GM23338 (cell line): ENCODE measurements around the gene MANBA. TPM values are rescaled to one million over a fixed set of nuclear protein-coding genes. Genes with fewer than 3 reads are reported as not detected.

Source experiments
- ATAC-seq: fragments of 200-7000 bp; cut with Tn5 transposase; 3 replicates; pipeline ENCODE4 v1.9.1; 2020
- DNase-seq: peaks from one replicate; pipeline ENCODE4 v3.0.0-alpha.2; 2015; ENCODE audit warnings: low spot score
- H2AFZ ChIP-seq: fragments of 200-600 bp; sonication (generic); 2 replicates; pipeline ENCODE4 v1.8.0; 2016; ENCODE audit warnings: antibody characterized with exemption, mild to moderate bottlenecking, moderate library complexity
- H3F3A ChIP-seq: fragments of 200-600 bp; sonication (generic); replicated peaks from 2 replicates; pipeline ENCODE4 v1.8.0; 2017; ENCODE audit warnings: antibody characterized with exemption, mixed run types, low read depth
- H3K27ac ChIP-seq: fragments of 200-600 bp; sonication (generic); 2 replicates; pipeline ENCODE4 v1.6.1; 2016; ENCODE audit warnings: low read depth
- H3K27me3 ChIP-seq: fragments of 200-600 bp; sonication (generic); 2 replicates; pipeline ENCODE4 v1.8.0; 2016; ENCODE audit warnings: mild to moderate bottlenecking, mixed run types, moderate library complexity; ENCODE audit not compliant: insufficient read depth
- H3K36me3 ChIP-seq: fragments of 200-600 bp; sonication (generic); 2 replicates; pipeline ENCODE4 v1.8.0; 2016; ENCODE audit warnings: mild to moderate bottlenecking; ENCODE audit not compliant: insufficient read depth
- H3K4me1 ChIP-seq: fragments of 200-600 bp; sonication (generic); 2 replicates; pipeline ENCODE4 v1.8.0; 2016; ENCODE audit warnings: mild to moderate bottlenecking, moderate library complexity; ENCODE audit not compliant: insufficient read depth
- H3K4me2 ChIP-seq: fragments of 200-600 bp; sonication (generic); 2 replicates; pipeline ENCODE4 v1.7.1; 2017; ENCODE audit warnings: mixed run types
- H3K4me3 ChIP-seq: fragments of 200-600 bp; sonication (generic); 2 replicates; pipeline ENCODE4 v1.6.1; 2016; ENCODE audit warnings: mixed run types
- H3K79me2 ChIP-seq: fragments of 200-600 bp; sonication (generic); replicated peaks from 2 replicates; pipeline ENCODE4 v1.8.0; 2017; ENCODE audit warnings: mild to moderate bottlenecking; ENCODE audit not compliant: insufficient read depth
- H3K9me2 ChIP-seq: fragments of 200-600 bp; sonication (generic); 2 replicates; pipeline ENCODE4 v1.8.0; 2017; ENCODE audit not compliant: insufficient read depth
- H4K20me1 ChIP-seq: fragments of 200-600 bp; sonication (generic); replicated peaks from 2 replicates; pipeline ENCODE4 v1.8.0; 2017; ENCODE audit warnings: mild to moderate bottlenecking; ENCODE audit not compliant: insufficient read depth
- H3K27ac Mint-ChIP-seq: 2 replicates; pipeline ENCODE4 v1.8.0; 2020; ENCODE audit warnings: inconsistent platforms, mild to moderate bottlenecking, moderate library complexity, mixed read lengths
- H3K27me3 Mint-ChIP-seq: 3 replicates; pipeline ENCODE4 v1.8.0; 2022; ENCODE audit warnings: low read depth, mild to moderate bottlenecking, moderate library complexity, mixed read lengths, inconsistent platforms; ENCODE audit not compliant: insufficient read depth, poor library complexity
- H3K36me3 Mint-ChIP-seq: 3 replicates; pipeline ENCODE4 v1.8.0; 2021; ENCODE audit warnings: low read depth, mild to moderate bottlenecking, inconsistent platforms, moderate library complexity, mixed read lengths
- H3K4me1 Mint-ChIP-seq: 3 replicates; pipeline ENCODE4 v1.8.0; 2020; ENCODE audit warnings: mild to moderate bottlenecking, inconsistent platforms, mixed read lengths
- H3K4me3 Mint-ChIP-seq: 3 replicates; pipeline ENCODE4 v1.8.0; 2021; ENCODE audit warnings: moderate library complexity, mild to moderate bottlenecking, inconsistent platforms, mixed read lengths
- H3K9me3 Mint-ChIP-seq: 3 replicates; pipeline ENCODE4 v1.8.0; 2020; ENCODE audit warnings: moderate library complexity, mild to moderate bottlenecking, inconsistent platforms, mixed read lengths
- ETS1 ChIP-seq: IDR thresholded peaks from 2 replicates; pipeline ENCODE4 v1.6.1; 2016; ENCODE audit warnings: antibody characterized with exemption
- EZH2 ChIP-seq: fragments of 200-600 bp; sonication (generic); IDR thresholded peaks from one replicate; pipeline ENCODE4 v1.8.0; 2017; ENCODE audit warnings: antibody characterized with exemption, mild to moderate bottlenecking, low read depth; ENCODE audit not compliant: unreplicated experiment
- EZH2phosphoT487 ChIP-seq: fragments of 200-600 bp; sonication (generic); IDR thresholded peaks from one replicate; pipeline ENCODE4 v1.8.1; 2018; ENCODE audit warnings: antibody characterized with exemption; ENCODE audit not compliant: unreplicated experiment
- JUNB ChIP-seq: IDR thresholded peaks from one replicate; pipeline ENCODE4 v1.6.1; 2016; ENCODE audit warnings: antibody characterized with exemption; ENCODE audit not compliant: unreplicated experiment
- polyA plus RNA-seq: library from polyadenylated mRNA; unstranded; fragments of >200 nt; fragmentation: Nextera tagmentation; extraction: Ambion mirVana; gene quantifications from 2 replicates; pipeline ENCODE4 v1.2.1, GENCODE V29; 2016
- total RNA-seq: library from RNA; depleted of rRNA; stranded (reverse); fragments of >200 nt; shearing (Covaris generic); gene quantifications from 2 replicates; pipeline ENCODE4 v1.2.3, GENCODE V29; 2014
- TF ChIP-seq, protein P1 (sequence below): fragments of 250-450 bp; sonication (Bioruptor Pico); IDR thresholded peaks from 2 replicates; pipeline ENCODE4 v1.5.0; 2020; ENCODE audit warnings: mild to moderate bottlenecking, moderate library complexity
- TF ChIP-seq, protein P2 (sequence below), 2 experiments: fragments of 200-600 bp in 1 of 2; sonication (generic) in 1 of 2; conservative IDR thresholded peaks; 2 replicates each; pipeline versions ENCODE4 v1.5.1 to v1.6.1; 2016 to 2017; ENCODE audit warnings: antibody characterized with exemption in 2 of 2, low read depth in 2 of 2, mild to moderate bottlenecking in 2 of 2, moderate library complexity in 1 of 2
- TF ChIP-seq, protein P3 (sequence below): IDR thresholded peaks from one replicate; pipeline ENCODE4 v1.6.1; 2018; ENCODE audit warnings: antibody characterized with exemption; ENCODE audit not compliant: unreplicated experiment

Gene MANBA
- total and polyA plus RNA-seq, 2 experiments from 2014 or later, result 13.2 to 54.3 TPM

- TF ChIP-seq, protein P1, sequence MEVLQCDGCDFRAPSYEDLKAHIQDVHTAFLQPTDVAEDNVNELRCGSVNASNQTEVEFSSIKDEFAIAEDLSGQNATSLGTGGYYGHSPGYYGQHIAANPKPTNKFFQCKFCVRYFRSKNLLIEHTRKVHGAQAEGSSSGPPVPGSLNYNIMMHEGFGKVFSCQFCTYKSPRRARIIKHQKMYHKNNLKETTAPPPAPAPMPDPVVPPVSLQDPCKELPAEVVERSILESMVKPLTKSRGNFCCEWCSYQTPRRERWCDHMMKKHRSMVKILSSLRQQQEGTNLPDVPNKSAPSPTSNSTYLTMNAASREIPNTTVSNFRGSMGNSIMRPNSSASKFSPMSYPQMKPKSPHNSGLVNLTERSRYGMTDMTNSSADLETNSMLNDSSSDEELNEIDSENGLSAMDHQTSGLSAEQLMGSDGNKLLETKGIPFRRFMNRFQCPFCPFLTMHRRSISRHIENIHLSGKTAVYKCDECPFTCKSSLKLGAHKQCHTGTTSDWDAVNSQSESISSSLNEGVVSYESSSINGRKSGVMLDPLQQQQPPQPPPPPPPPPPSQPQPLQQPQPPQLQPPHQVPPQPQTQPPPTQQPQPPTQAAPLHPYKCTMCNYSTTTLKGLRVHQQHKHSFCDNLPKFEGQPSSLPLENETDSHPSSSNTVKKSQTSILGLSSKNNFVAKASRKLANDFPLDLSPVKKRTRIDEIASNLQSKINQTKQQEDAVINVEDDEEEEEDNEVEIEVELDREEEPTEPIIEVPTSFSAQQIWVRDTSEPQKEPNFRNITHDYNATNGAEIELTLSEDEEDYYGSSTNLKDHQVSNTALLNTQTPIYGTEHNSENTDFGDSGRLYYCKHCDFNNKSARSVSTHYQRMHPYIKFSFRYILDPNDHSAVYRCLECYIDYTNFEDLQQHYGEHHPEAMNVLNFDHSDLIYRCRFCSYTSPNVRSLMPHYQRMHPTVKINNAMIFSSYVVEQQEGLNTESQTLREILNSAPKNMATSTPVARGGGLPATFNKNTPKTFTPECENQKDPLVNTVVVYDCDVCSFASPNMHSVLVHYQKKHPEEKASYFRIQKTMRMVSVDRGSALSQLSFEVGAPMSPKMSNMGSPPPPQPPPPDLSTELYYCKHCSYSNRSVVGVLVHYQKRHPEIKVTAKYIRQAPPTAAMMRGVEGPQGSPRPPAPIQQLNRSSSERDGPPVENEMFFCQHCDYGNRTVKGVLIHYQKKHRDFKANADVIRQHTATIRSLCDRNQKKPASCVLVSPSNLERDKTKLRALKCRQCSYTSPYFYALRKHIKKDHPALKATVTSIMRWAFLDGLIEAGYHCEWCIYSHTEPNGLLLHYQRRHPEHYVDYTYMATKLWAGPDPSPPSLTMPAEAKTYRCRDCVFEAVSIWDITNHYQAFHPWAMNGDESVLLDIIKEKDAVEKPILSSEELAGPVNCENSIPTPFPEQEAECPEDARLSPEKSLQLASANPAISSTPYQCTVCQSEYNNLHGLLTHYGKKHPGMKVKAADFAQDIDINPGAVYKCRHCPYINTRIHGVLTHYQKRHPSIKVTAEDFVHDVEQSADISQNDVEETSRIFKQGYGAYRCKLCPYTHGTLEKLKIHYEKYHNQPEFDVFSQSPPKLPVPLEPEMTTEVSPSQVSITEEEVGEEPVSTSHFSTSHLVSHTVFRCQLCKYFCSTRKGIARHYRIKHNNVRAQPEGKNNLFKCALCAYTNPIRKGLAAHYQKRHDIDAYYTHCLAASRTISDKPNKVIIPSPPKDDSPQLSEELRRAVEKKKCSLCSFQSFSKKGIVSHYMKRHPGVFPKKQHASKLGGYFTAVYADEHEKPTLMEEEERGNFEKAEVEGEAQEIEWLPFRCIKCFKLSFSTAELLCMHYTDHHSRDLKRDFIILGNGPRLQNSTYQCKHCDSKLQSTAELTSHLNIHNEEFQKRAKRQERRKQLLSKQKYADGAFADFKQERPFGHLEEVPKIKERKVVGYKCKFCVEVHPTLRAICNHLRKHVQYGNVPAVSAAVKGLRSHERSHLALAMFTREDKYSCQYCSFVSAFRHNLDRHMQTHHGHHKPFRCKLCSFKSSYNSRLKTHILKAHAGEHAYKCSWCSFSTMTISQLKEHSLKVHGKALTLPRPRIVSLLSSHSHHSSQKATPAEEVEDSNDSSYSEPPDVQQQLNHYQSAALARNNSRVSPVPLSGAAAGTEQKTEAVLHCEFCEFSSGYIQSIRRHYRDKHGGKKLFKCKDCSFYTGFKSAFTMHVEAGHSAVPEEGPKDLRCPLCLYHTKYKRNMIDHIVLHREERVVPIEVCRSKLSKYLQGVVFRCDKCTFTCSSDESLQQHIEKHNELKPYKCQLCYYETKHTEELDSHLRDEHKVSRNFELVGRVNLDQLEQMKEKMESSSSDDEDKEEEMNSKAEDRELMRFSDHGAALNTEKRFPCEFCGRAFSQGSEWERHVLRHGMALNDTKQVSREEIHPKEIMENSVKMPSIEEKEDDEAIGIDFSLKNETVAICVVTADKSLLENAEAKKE (CRISPR knock-in tag), result no peak
- TF ChIP-seq, protein P2, sequence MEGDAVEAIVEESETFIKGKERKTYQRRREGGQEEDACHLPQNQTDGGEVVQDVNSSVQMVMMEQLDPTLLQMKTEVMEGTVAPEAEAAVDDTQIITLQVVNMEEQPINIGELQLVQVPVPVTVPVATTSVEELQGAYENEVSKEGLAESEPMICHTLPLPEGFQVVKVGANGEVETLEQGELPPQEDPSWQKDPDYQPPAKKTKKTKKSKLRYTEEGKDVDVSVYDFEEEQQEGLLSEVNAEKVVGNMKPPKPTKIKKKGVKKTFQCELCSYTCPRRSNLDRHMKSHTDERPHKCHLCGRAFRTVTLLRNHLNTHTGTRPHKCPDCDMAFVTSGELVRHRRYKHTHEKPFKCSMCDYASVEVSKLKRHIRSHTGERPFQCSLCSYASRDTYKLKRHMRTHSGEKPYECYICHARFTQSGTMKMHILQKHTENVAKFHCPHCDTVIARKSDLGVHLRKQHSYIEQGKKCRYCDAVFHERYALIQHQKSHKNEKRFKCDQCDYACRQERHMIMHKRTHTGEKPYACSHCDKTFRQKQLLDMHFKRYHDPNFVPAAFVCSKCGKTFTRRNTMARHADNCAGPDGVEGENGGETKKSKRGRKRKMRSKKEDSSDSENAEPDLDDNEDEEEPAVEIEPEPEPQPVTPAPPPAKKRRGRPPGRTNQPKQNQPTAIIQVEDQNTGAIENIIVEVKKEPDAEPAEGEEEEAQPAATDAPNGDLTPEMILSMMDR (conservative IDR thresholded peaks at IDR 0.05; ENCODE audit: low read depth in 2 of 2), result no peak
These were observed 97.7 kb downstream of the MANBA start (continued) for GRCh38 chr4:102663073-102663472.

DNA sequence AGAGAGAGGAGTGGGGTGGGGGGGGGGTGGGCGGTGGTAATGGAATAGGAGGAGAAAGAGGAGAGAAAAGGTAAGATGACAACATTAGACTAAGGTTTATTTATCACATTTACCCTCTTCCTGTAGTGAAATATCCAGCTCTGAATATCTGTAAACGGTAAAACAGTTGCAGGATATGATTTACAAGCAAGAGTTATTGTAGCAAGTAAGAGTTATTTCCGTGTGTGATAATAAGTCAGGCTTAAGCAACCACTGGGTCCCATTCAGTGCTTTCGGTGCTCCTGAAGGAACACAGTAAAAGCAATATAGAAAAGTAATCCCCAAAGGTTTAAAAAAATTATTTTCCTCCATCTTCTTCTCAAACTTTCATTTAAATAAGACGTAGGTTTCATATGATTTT, 103.6 kb downstream of the MANBA start:
- Histone ChIP-seq H3K27ac (no peak overlapping the region), H3K36me3 (no peaks in the 10 kb centered on the region), H2AFZ (no peak overlapping the region), H3K4me1 (no peaks in the 10 kb centered on the region), H3K9me2 (no peaks in the 10 kb centered on the region), H3K4me2 (no peak overlapping the region), H3K4me3 (no peak overlapping the region), H3F3A (no peaks in the 10 kb centered on the region), H3K27me3 (no peaks in the 10 kb centered on the region), H3K79me2 (no peaks in the 10 kb centered on the region), H4K20me1 (0 out of 2 replicates have a peak, but pooled peaks cover 3% of the 10 kb centered on the region)
- ATAC-seq (no peak), DNase-seq (no peak)
- H3K4me3 Mint-ChIP-seq, result no peak overlapping the region
- no peaks in the 10 kb centered on the region for H3K27me3 Mint-ChIP-seq
- no peaks in the 10 kb centered on the region for H3K4me1 Mint-ChIP-seq
- no peaks in the 10 kb centered on the region for H3K36me3 Mint-ChIP-seq
- no peak overlapping the region for H3K27ac Mint-ChIP-seq
- no peaks in the 10 kb centered on the region for H3K9me3 Mint-ChIP-seq
- TF ChIP-seq EZH2phosphoT487 (no peak), EZH2 (no peak), JUNB (no peak), ETS1 (no peak)
- TF ChIP-seq, protein P2 (conservative IDR thresholded peaks at IDR 0.05; ENCODE audit: low read depth in 2 of 2), result no peak
- TF ChIP-seq, protein P3, sequence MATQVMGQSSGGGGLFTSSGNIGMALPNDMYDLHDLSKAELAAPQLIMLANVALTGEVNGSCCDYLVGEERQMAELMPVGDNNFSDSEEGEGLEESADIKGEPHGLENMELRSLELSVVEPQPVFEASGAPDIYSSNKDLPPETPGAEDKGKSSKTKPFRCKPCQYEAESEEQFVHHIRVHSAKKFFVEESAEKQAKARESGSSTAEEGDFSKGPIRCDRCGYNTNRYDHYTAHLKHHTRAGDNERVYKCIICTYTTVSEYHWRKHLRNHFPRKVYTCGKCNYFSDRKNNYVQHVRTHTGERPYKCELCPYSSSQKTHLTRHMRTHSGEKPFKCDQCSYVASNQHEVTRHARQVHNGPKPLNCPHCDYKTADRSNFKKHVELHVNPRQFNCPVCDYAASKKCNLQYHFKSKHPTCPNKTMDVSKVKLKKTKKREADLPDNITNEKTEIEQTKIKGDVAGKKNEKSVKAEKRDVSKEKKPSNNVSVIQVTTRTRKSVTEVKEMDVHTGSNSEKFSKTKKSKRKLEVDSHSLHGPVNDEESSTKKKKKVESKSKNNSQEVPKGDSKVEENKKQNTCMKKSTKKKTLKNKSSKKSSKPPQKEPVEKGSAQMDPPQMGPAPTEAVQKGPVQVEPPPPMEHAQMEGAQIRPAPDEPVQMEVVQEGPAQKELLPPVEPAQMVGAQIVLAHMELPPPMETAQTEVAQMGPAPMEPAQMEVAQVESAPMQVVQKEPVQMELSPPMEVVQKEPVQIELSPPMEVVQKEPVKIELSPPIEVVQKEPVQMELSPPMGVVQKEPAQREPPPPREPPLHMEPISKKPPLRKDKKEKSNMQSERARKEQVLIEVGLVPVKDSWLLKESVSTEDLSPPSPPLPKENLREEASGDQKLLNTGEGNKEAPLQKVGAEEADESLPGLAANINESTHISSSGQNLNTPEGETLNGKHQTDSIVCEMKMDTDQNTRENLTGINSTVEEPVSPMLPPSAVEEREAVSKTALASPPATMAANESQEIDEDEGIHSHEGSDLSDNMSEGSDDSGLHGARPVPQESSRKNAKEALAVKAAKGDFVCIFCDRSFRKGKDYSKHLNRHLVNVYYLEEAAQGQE, result no peak
